ENCODE measurements around the gene RAB28. TPM values are rescaled to one million over a fixed set of nuclear protein-coding genes. Genes with fewer than 3 reads are reported as not detected.

RAB28 gene
- polyA plus RNA-seq, 1 of the 3 experiments (the other 2 are of a cell fraction): 10.5 TPM

DNA sequence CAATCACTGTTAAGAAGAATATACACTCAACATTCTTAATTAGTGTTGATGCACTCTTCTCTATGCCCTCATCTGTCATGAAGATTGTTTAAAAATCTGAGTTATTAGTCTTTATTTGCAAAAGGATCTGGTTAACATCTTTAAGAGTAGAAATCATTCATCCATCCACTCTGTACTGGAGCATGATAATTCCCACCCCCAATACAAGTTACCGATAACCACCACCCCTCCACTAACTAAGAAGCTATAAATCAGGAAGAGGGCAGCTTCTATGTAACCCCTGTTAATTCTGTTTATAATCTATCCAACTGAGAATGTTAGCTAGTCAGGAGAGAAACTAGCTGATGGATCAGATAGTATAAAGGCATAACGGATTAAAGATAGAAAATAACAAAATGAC, 34.5 kb downstream of the RAB28 start:
- WGBS (ENCODE audit: low lambda C conversion rate): 98% methylated on average over 2 of the region's 2 CpGs
- no peaks in the 10 kb centered on the region for H3K79me2 ChIP-seq (ENCODE audit: insufficient read depth)
- no peak overlapping the region for H3K4me3 ChIP-seq (ENCODE audit: low read depth in 2 of 2, low read length in 1 of 2)
- H3K36me3 ChIP-seq (replicated peaks in 1 of 2; ENCODE audit: control insufficient read depth in 1 of 2, insufficient read depth in 2 of 2, low read length in 1 of 2): peaks cover 2 to 18% of the 10 kb centered on the region in 2 experiments
- no peak for DNase-seq
- TF ChIP-seq TEAD4 (IDR thresholded peaks at IDR 0.05; ENCODE audit: borderline replicate concordance, insufficient read depth): no peak
- no peak for TF ChIP-seq FOXJ3 (CRISPR knock-in tag; IDR thresholded peaks at IDR 0.05)
- TF ChIP-seq MEF2A (IDR thresholded peaks at IDR 0.05; ENCODE audit: borderline replicate concordance, low read depth): no peak
- H3K27me3 ChIP-seq (ENCODE audit: insufficient read depth): no peaks in the 10 kb centered on the region
- no peak overlapping the region for H3K9ac ChIP-seq
- no peak overlapping the region for H2AFZ ChIP-seq (ENCODE audit: low read depth)
- H3K9me3 ChIP-seq: no peaks in the 10 kb centered on the region
- no peak overlapping the region for H3K27ac ChIP-seq (ENCODE audit: low read depth in 2 of 2, low read length in 1 of 2)
- peaks cover 4% of the 10 kb centered on the region for H3F3A ChIP-seq (replicated peaks; ENCODE audit: insufficient read depth)
- no peaks in the 10 kb centered on the region for H3K4me1 ChIP-seq (ENCODE audit: control insufficient read depth in 1 of 2, insufficient read depth in 2 of 2, low read depth in 1 of 2, low read length in 1 of 2)
- H4K20me1 ChIP-seq (ENCODE audit: insufficient read depth): no peaks in the 10 kb centered on the region
- POLR2A ChIA-PET: no interaction called here
- no peaks in the 10 kb centered on the region for H3K9me2 ChIP-seq
- CTCF ChIA-PET: interaction anchor here (1.3 kb wide), 1 partner anchor 99 kb away, joined by 3 read pairs; no protein-coding TSS in a partner anchor
- H3K4me2 ChIP-seq: no peak overlapping the region

DNA sequence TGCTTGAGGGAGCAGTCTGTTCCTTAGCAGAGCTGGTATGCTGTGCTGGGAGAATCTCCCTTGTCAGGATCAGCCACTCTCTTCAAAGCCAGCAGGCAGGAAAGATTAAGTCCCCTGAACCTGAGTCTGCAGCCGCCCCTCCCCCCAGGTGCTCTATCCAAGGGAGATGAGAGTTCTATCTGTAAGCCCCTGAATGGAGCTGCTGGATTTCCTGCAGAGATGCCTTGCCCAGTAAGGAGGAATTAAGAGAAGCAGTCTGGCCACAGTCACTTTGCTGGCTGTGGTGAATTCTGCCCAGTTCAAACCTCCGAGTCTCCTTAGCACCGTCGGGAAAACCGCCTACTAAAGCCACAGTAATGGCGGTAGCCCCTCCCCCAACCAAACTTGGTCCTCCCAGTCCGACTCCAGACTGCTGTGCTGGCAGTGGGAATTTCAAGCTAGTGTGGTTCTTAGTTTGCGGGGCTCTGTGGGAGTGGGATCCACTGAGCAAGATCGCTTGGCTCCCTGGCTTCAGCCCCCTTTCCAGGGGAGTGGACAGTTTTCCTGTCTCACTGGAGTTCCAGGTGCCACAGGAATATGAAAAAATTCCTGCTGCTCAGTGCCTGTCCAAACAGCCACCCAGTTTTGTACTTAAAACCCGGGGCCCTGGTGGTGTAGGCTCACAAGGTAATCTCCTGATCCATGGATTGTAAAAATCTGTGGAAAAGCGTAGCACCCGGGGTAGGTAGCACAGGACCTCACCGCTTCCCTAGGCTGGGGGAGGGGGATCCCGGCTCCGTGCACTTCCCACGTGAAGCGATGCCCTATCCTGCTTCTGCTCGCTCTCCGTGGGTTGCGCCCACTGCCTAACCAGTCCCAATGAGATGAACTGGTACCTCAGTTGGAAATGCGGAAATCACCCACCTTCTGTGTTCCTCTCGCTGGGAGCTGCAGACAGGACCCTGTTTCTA, 38.0 kb downstream of the RAB28 start:
- no peak overlapping the region for H3K9ac ChIP-seq
- no peak overlapping the region for H3K27ac ChIP-seq (ENCODE audit: low read depth in 2 of 2, low read length in 1 of 2)
- 97% methylated on average over 15 of the region's 22 CpGs for WGBS (ENCODE audit: low lambda C conversion rate)
- no peak overlapping the region for H3K4me2 ChIP-seq
- no peaks in the 10 kb centered on the region for H3K27me3 ChIP-seq (ENCODE audit: insufficient read depth)
- H3K79me2 ChIP-seq (ENCODE audit: insufficient read depth): no peaks in the 10 kb centered on the region
- TF ChIP-seq MEF2A (IDR thresholded peaks at IDR 0.05; ENCODE audit: borderline replicate concordance, low read depth): no peak
- TF ChIP-seq CHD2 (IDR thresholded peaks at IDR 0.05; ENCODE audit: low read length, partially characterized antibody): no peak
- TF ChIP-seq FOXM1 (IDR thresholded peaks at IDR 0.05; ENCODE audit: low read depth): no peak
- TF ChIP-seq, protein P1, sequence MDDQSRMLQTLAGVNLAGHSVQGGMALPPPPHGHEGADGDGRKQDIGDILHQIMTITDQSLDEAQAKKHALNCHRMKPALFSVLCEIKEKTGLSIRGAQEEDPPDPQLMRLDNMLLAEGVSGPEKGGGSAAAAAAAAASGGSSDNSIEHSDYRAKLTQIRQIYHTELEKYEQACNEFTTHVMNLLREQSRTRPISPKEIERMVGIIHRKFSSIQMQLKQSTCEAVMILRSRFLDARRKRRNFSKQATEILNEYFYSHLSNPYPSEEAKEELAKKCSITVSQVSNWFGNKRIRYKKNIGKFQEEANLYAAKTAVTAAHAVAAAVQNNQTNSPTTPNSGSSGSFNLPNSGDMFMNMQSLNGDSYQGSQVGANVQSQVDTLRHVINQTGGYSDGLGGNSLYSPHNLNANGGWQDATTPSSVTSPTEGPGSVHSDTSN (IDR thresholded peaks at IDR 0.05): no peak
- no peak for TF ChIP-seq JUND (IDR thresholded peaks at IDR 0.05)
- TF ChIP-seq FOXJ3 (CRISPR knock-in tag; IDR thresholded peaks at IDR 0.05): no peak
- TF ChIP-seq TEAD4 (IDR thresholded peaks at IDR 0.05; ENCODE audit: borderline replicate concordance, insufficient read depth): no peak
- TF ChIP-seq EP300 (IDR thresholded peaks at IDR 0.05; ENCODE audit: borderline replicate concordance in 1 of 2, low read depth in 1 of 2, low read length in 1 of 2): no peak
- ChIA-PET CTCF (no interaction called here), POLR2A (no interaction called here)
- no peaks in the 10 kb centered on the region for H3K4me1 ChIP-seq (ENCODE audit: control insufficient read depth in 1 of 2, insufficient read depth in 2 of 2, low read depth in 1 of 2, low read length in 1 of 2)
- no peak for DNase-seq
- no peaks in the 10 kb centered on the region for H4K20me1 ChIP-seq (ENCODE audit: insufficient read depth)
- no peak overlapping the region for H2AFZ ChIP-seq (ENCODE audit: low read depth)
- no peaks in the 10 kb centered on the region for H3F3A ChIP-seq (replicated peaks; ENCODE audit: insufficient read depth)
- no peaks in the 10 kb centered on the region for H3K9me3 ChIP-seq
- H3K4me3 ChIP-seq (ENCODE audit: low read depth in 2 of 2, low read length in 1 of 2): no peak overlapping the region
- H3K9me2 ChIP-seq: no peaks in the 10 kb centered on the region
- H3K36me3 ChIP-seq (replicated peaks in 1 of 2; ENCODE audit: control insufficient read depth in 1 of 2, insufficient read depth in 2 of 2, low read length in 1 of 2): peaks cover 0 to 6% of the 10 kb centered on the region in 2 experiments

DNA sequence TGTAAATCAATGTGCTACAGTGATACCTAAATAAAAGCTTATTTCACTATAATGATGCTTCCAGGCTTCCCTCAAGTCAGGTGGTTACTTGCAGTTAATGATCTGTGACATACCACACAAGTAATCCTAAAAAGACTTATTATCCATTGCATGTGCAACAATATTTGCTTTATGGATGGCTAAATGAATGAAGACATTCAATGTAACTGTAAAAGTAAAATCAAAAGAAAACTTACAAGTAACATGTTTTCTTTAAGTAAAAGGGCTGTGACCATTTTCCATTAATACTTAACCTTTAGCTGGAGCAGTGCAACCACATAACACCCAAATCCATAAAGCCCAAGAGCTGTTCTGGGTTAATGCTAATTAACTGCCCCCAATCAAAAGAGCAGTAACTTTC, 42.6 kb downstream of the RAB28 start:
- Histone ChIP-seq H3K9me3 (no peaks in the 10 kb centered on the region), H3K36me3 (replicated peaks in 1 of 2; ENCODE audit: control insufficient read depth in 1 of 2, insufficient read depth in 2 of 2, low read length in 1 of 2) (peaks cover 0 to 12% of the 10 kb centered on the region in 2 experiments), H3K27me3 (ENCODE audit: insufficient read depth) (no peaks in the 10 kb centered on the region), H2AFZ (ENCODE audit: low read depth) (no peak overlapping the region), H3K4me2 (no peak overlapping the region), H3K4me3 (ENCODE audit: low read depth in 2 of 2, low read length in 1 of 2) (no peak overlapping the region), H4K20me1 (ENCODE audit: insufficient read depth) (no peaks in the 10 kb centered on the region), H3K27ac (ENCODE audit: low read depth in 2 of 2, low read length in 1 of 2) (no peak overlapping the region), H3K79me2 (ENCODE audit: insufficient read depth) (peaks cover 13% of the 10 kb centered on the region), H3K9ac (no peak overlapping the region), H3K9me2 (0 out of 2 replicates have a peak, but pooled peaks cover 3% of the 10 kb centered on the region), H3F3A (replicated peaks; ENCODE audit: insufficient read depth) (no peaks in the 10 kb centered on the region), H3K4me1 (ENCODE audit: control insufficient read depth in 1 of 2, insufficient read depth in 2 of 2, low read depth in 1 of 2, low read length in 1 of 2) (no peaks in the 10 kb centered on the region)
- no peak for DNase-seq
- ChIA-PET POLR2A (no interaction called here), CTCF (interaction anchor here (1.1 to 1.5 kb wide), 2 partner anchors 10 to 100 kb away, joined by 3 to 6 read pairs; no protein-coding TSS in a partner anchor)
- no peak for TF ChIP-seq FOXM1 (IDR thresholded peaks at IDR 0.05; ENCODE audit: low read depth)
- TF ChIP-seq FOXJ3 (CRISPR knock-in tag; IDR thresholded peaks at IDR 0.05): no peak
- TF ChIP-seq, protein P2, sequence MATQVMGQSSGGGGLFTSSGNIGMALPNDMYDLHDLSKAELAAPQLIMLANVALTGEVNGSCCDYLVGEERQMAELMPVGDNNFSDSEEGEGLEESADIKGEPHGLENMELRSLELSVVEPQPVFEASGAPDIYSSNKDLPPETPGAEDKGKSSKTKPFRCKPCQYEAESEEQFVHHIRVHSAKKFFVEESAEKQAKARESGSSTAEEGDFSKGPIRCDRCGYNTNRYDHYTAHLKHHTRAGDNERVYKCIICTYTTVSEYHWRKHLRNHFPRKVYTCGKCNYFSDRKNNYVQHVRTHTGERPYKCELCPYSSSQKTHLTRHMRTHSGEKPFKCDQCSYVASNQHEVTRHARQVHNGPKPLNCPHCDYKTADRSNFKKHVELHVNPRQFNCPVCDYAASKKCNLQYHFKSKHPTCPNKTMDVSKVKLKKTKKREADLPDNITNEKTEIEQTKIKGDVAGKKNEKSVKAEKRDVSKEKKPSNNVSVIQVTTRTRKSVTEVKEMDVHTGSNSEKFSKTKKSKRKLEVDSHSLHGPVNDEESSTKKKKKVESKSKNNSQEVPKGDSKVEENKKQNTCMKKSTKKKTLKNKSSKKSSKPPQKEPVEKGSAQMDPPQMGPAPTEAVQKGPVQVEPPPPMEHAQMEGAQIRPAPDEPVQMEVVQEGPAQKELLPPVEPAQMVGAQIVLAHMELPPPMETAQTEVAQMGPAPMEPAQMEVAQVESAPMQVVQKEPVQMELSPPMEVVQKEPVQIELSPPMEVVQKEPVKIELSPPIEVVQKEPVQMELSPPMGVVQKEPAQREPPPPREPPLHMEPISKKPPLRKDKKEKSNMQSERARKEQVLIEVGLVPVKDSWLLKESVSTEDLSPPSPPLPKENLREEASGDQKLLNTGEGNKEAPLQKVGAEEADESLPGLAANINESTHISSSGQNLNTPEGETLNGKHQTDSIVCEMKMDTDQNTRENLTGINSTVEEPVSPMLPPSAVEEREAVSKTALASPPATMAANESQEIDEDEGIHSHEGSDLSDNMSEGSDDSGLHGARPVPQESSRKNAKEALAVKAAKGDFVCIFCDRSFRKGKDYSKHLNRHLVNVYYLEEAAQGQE (IDR thresholded peaks at IDR 0.05; ENCODE audit: low read depth, low read length): no peak
- TF ChIP-seq POLR2AphosphoS5 (IDR thresholded peaks at IDR 0.05; ENCODE audit: low read depth, low read length): no peak
- no peak for TF ChIP-seq RCOR1 (IDR thresholded peaks at IDR 0.05; ENCODE audit: low read length)
- TF ChIP-seq, protein P3, sequence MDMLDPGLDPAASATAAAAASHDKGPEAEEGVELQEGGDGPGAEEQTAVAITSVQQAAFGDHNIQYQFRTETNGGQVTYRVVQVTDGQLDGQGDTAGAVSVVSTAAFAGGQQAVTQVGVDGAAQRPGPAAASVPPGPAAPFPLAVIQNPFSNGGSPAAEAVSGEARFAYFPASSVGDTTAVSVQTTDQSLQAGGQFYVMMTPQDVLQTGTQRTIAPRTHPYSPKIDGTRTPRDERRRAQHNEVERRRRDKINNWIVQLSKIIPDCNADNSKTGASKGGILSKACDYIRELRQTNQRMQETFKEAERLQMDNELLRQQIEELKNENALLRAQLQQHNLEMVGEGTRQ (IDR thresholded peaks at IDR 0.05; ENCODE audit: borderline replicate concordance, low read depth, low read length): no peak
- TF ChIP-seq RFX5 (IDR thresholded peaks at IDR 0.05; ENCODE audit: low read length): no peak
- TF ChIP-seq, protein P4, sequence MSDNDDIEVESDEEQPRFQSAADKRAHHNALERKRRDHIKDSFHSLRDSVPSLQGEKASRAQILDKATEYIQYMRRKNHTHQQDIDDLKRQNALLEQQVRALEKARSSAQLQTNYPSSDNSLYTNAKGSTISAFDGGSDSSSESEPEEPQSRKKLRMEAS (IDR thresholded peaks at IDR 0.05; ENCODE audit: low read depth): no peak

Measured in SK-N-SH (cell line).